ENCODE measurements around the gene FAM131B.

FAM131B gene

GRCh38 chr7:143356414-143357050, 6.0 kb downstream of the FAM131B start:
- DNase-seq: no peak

GRCh38 chr7:143355450-143356385, 6.8 kb downstream of the FAM131B start:
- no peak for DNase-seq

GRCh38 chr7:143354965-143355364, 7.5 kb downstream of the FAM131B start:
- no peak for DNase-seq

- DNase-seq: no peak
Observed at GRCh38 chr7:143354376-143354775, 8.1 kb downstream of the FAM131B start.

- DNase-seq: no peak
Observed at GRCh38 chr7:143352531-143353002, 9.9 kb downstream of the FAM131B start.

- DNase-seq: no peak
Observed at GRCh38 chr7:143351574-143351973, 10.9 kb downstream of the FAM131B start.

GRCh38 chr7:143351060-143351459, 11.5 kb downstream of the FAM131B start:
- no peak for DNase-seq

GRCh38 chr7:143347950-143348349, 14.6 kb downstream of the FAM131B start:
- DNase-seq: no peak

- DNase-seq: no peak
Observed at GRCh38 chr7:143346018-143346417, 16.5 kb downstream of the FAM131B start.

GRCh38 chr7:143345428-143345900, 17.0 kb downstream of the FAM131B start:
- DNase-seq: no peak

- DNase-seq: no peak
Observed at GRCh38 chr7:143343596-143343995, 18.9 kb downstream of the FAM131B start.

GRCh38 chr7:143341842-143342241, 20.7 kb downstream of the FAM131B start:
- DNase-seq: no peak

- DNase-seq: no peak
Observed at GRCh38 chr7:143337216-143337615, 25.3 kb downstream of the FAM131B start.

GRCh38 chr7:143334244-143334643, 28.3 kb downstream of the FAM131B start:
- DNase-seq: no peak

GRCh38 chr7:143331179-143331801, 31.2 kb downstream of the FAM131B start:
- no peak for DNase-seq

- no peak for DNase-seq
Observed at GRCh38 chr7:143329471-143330170, 32.9 kb downstream of the FAM131B start.

GRCh38 chr7:143327903-143328302, 34.6 kb downstream of the FAM131B start:
- DNase-seq: no peak

GRCh38 chr7:143325240-143325639, 37.3 kb downstream of the FAM131B start:
- no peak for DNase-seq

GRCh38 chr7:143323653-143324052, 38.9 kb downstream of the FAM131B start:
- DNase-seq: no peak

- DNase-seq: no peak
Observed at GRCh38 chr7:143322760-143323633, 39.5 kb downstream of the FAM131B start.

- no peak for DNase-seq
Observed at GRCh38 chr7:143321734-143322133, 40.8 kb downstream of the FAM131B start.

GRCh38 chr7:143321242-143321641, 41.3 kb downstream of the FAM131B start:
- no peak for DNase-seq

Measured in NCI-H1417 treated with DMSO at 0.1 percent for 48 hours (cell line).